HepG2 (cell line): ENCODE data around the gene ATE1. TPM values are rescaled to one million over a fixed set of nuclear protein-coding genes. Genes with fewer than 3 reads are reported as not detected.

Experiments
- ATAC-seq: fragments of 200-7000 bp; cut with Tn5 transposase; 3 replicates; pipeline ENCODE4 v1.9.1; 2020; ENCODE audit warnings: mild to moderate bottlenecking, moderate library complexity
- BruUV-seq: library from RNA; stranded (reverse); fragments of 400-500 nt; replicated peaks from 2 replicates; lab custom pipeline; 2021; lab: Mats Ljungman, UMichigan
- CTCF ChIA-PET: fragments of 300-600 bp; formaldehyde crosslinking; extraction: SDS; loops from one replicate; lab custom pipeline; 2021; ENCODE audit warnings: low total read pairs, inconsistent platforms, low intra/inter-chr PET ratio; lab: Yijun Ruan, JAX
- POLR2A ChIA-PET: fragments of 350-600 bp; sonication (Branson Sonifier 250); formaldehyde crosslinking; loops from one replicate; lab custom pipeline; 2020; ENCODE audit warnings: antibody characterized with exemption, inconsistent platforms; lab: Yijun Ruan, JAX
- DNase-seq: peaks from one replicate; pipeline ENCODE4 v3.0.0-alpha.2; 2015; ENCODE audit warnings: low spot score
- FAIRE-seq: peaks from 3 replicates; lab custom pipeline; 2011; peaks lifted over from hg19 to GRCh38; lab: Jason Lieb, UNC
- H2AFZ ChIP-seq: one replicate; pipeline ENCODE4 v1.6.1; 2011; ENCODE audit warnings: low read length, inconsistent platforms
- H3K27ac ChIP-seq: fragments of 300-600 bp; 3 replicates; pipeline ENCODE4 v1.8.0; 2011; ENCODE audit warnings: mixed run types, mild to moderate bottlenecking, mixed read lengths, low read length, inconsistent platforms; ENCODE audit not compliant: insufficient read depth; ENCODE audit errors: extremely low read length
- H3K27me3 ChIP-seq, 2 experiments: fragments of 200-600 bp in 1 of 2; 2 replicates in 1 of 2; 3 replicates in 1 of 2; pipeline versions ENCODE4 v1.6.0 to v1.8.0; 2011; ENCODE audit warnings: low read length in 2 of 2, mild to moderate bottlenecking in 2 of 2, moderate library complexity in 2 of 2, inconsistent platforms in 1 of 2; ENCODE audit not compliant: insufficient read depth in 2 of 2, control insufficient read depth in 1 of 2
- H3K36me3 ChIP-seq, 2 experiments: fragments of 200-600 bp in 1 of 2; replicated peaks in 1 of 2; 2 replicates in 1 of 2; 3 replicates in 1 of 2; pipeline versions ENCODE4 v1.5.1 to v1.8.0; 2011; ENCODE audit warnings: low read length in 2 of 2, inconsistent platforms in 1 of 2; ENCODE audit not compliant: insufficient read depth in 2 of 2, control insufficient read depth in 1 of 2
- H3K4me1 ChIP-seq: 2 replicates; pipeline ENCODE4 v1.5.1; 2012; ENCODE audit warnings: low read length, inconsistent platforms; ENCODE audit not compliant: insufficient read depth
- H3K4me2 ChIP-seq: 2 replicates; pipeline ENCODE4 v1.6.0; 2011; ENCODE audit warnings: low read depth, low read length, inconsistent platforms
- H3K4me3 ChIP-seq, 3 experiments: fragments of 200-600 bp in 1 of 3; sonication (generic), shearing (Covaris generic) in 1 of 3; replicated peaks in 1 of 3; 2 replicates each; pipeline ENCODE4 v1.5.1; 2011 to 2016; ENCODE audit warnings: low read length in 3 of 3, inconsistent platforms in 2 of 3, low read depth in 2 of 3, mild to moderate bottlenecking in 2 of 3, control low read depth in 1 of 3, mixed read lengths in 1 of 3; ENCODE audit not compliant: insufficient read depth in 1 of 3
- H3K79me2 ChIP-seq: one replicate; pipeline ENCODE4 v1.6.1; 2011; ENCODE audit warnings: low read length, inconsistent platforms; ENCODE audit not compliant: insufficient read depth
- H3K9ac ChIP-seq: 2 replicates; pipeline ENCODE4 v1.6.0; 2011; ENCODE audit warnings: mild to moderate bottlenecking, low read depth, low read length, inconsistent platforms; ENCODE audit not compliant: insufficient read depth
- H3K9me3 ChIP-seq: 2 replicates; pipeline ENCODE4 v1.5.1; 2012; ENCODE audit warnings: mild to moderate bottlenecking, low read length
- H4K20me1 ChIP-seq: 2 replicates; pipeline ENCODE4 v1.6.0; 2011; ENCODE audit warnings: inconsistent platforms, mild to moderate bottlenecking, low read length, moderate library complexity; ENCODE audit not compliant: insufficient read depth
- HMG20A ChIP-seq: IDR thresholded peaks from 2 replicates; pipeline ENCODE4 v1.6.1; 2016; ENCODE audit warnings: borderline replicate concordance
- KDM1A ChIP-seq: IDR thresholded peaks from 2 replicates; pipeline ENCODE4 v1.6.1; 2016; ENCODE audit warnings: missing compliant biosample characterization
- KDM5B ChIP-seq: sonication (generic); formaldehyde crosslinking; IDR thresholded peaks from 2 replicates; pipeline ENCODE4 v1.4.0; 2020; ENCODE audit warnings: missing genetic modification reagents, mild to moderate bottlenecking, borderline replicate concordance
- LBX2 ChIP-seq: sonication (generic); formaldehyde crosslinking; IDR thresholded peaks from 2 replicates; pipeline ENCODE4 v1.5.0; 2020; ENCODE audit warnings: missing genetic modification reagents, mild to moderate bottlenecking, borderline replicate concordance
- NCOA5 ChIP-seq: sonication (generic); formaldehyde crosslinking; IDR thresholded peaks from 2 replicates; pipeline ENCODE4 v1.4.0; 2020; ENCODE audit warnings: missing genetic modification reagents
- NR2F2 ChIP-seq: IDR thresholded peaks from 2 replicates; pipeline ENCODE4 v1.6.1; 2012; ENCODE audit warnings: low read depth, inconsistent platforms, borderline replicate concordance
- ZNF562 ChIP-seq: sonication (generic); formaldehyde crosslinking; IDR thresholded peaks from 2 replicates; pipeline ENCODE4 v1.8.0; 2022; ENCODE audit warnings: missing genetic modification reagents, borderline replicate concordance
- ZNF781 ChIP-seq: sonication (generic); formaldehyde crosslinking; IDR thresholded peaks from 2 replicates; pipeline ENCODE4 v1.5.1; 2020; ENCODE audit warnings: borderline replicate concordance, mild to moderate bottlenecking, missing genetic modification reagents; ENCODE audit errors: not compliant biosample characterization
- WGBS: methylation state at CpG from one replicate; pipeline ENCODE4 v1.1.6; 2017; ENCODE audit warnings: low lambda C conversion rate; 5-methylcytosine and 5-hydroxymethylcytosine counted together
- in situ Hi-C: cut with HindIII; loops from 2 replicates; pipeline ENCODE4 v1.10.0; 2017; ENCODE audit warnings: low pct_unique_long_range_greater_than_20kb; ENCODE audit not compliant: extremely low pct_ligation_motif_present
- intact Hi-C: fragments of 100-400 bp; cut with micrococcal nuclease; formaldehyde crosslinking; loops from one replicate; pipeline ENCODE4 v1.10.0; 2022; ENCODE audit not compliant: unreplicated experiment
- polyA plus RNA-seq, 8 experiments: library from polyadenylated mRNA; depleted of rRNA in 3 of 8; stranded (reverse) in 7 of 8; unstranded in 1 of 8; fragments of >200 nt; fragmentation: Illumina TruSeq in 4 of 8; extraction: Trizol in 4 of 8; gene quantifications; 2 replicates each; pipeline versions ENCODE4 v1.2.1 to v1.2.3, GENCODE V29; 2011 to 2016; ENCODE audit warnings: low read depth in 4 of 8, missing spikeins in 1 of 8, mixed read lengths in 1 of 8; ENCODE audit not compliant: insufficient read depth in 1 of 8
- total RNA-seq, 5 experiments: library from RNA; depleted of rRNA; stranded (reverse); fragments of >200 nt; fragmentation: Illumina TruSeq; extraction: Trizol; gene quantifications; 2 replicates each; pipeline ENCODE4 v1.2.3, GENCODE V29; 2016; ENCODE audit warnings: low read depth in 1 of 5

ATE1 gene
- total and polyA plus RNA-seq, 2 of the 13 experiments (the other 11 are each of a cell fraction or from before 2014, with no cell fraction given), result 17.5 to 42.2 TPM

GRCh38 chr10:121747163-121747775 lies 180.6 kb downstream of the ATE1 start:
- CTCF ChIA-PET, result no interaction called here
- POLR2A ChIA-PET, result no interaction called here
- BruUV-seq, result no TSS peak
- DNase-seq (no peak), ATAC-seq (no peak), FAIRE-seq (no peak)
- Histone ChIP-seq H3K27me3 (no peaks in the 10 kb centered on the region; a peak in 1 of 5 replicates), H3K9ac (no peak overlapping the region), H2AFZ (no peak overlapping the region), H3K79me2 (no peaks in the 10 kb centered on the region), H3K4me2 (no peak overlapping the region), H3K27ac (no peak overlapping the region), H3K4me1 (no peaks in the 10 kb centered on the region), H4K20me1 (peaks cover 3% of the 10 kb centered on the region; the same call in 1 of the 2 replicates), H3K9me3 (no peaks in the 10 kb centered on the region), H3K4me3 (no peak overlapping the region), H3K36me3 (peaks cover 5 to 24% of the 10 kb centered on the region in 2 experiments; a peak in 4 of 5 replicates)
- 91% methylated on average over 3 of the region's 3 CpGs for WGBS
- in situ Hi-C loops (no loop called here), intact Hi-C loops (no loop called here)
- TF ChIP-seq KDM5B, result no peak
- TF ChIP-seq NR2F2, result no peak
- TF ChIP-seq HMG20A (CRISPR knock-in tag), result no peak
- no peak for TF ChIP-seq ZNF781 (CRISPR knock-in tag)
- no peak for TF ChIP-seq NCOA5 (CRISPR knock-in tag)
- no peak for TF ChIP-seq ZNF562 (CRISPR knock-in tag)
- TF ChIP-seq KDM1A (CRISPR knock-in tag), result no peak
- no peak for TF ChIP-seq LBX2 (CRISPR knock-in tag)
